Measurements from ENCODE around the gene C18orf63. TPM values are rescaled to one million over a fixed set of nuclear protein-coding genes. Genes with fewer than 3 reads are reported as not detected.

Gene C18orf63
- total RNA-seq, 1 experiment from 2014 or later, result not detected

DNA sequence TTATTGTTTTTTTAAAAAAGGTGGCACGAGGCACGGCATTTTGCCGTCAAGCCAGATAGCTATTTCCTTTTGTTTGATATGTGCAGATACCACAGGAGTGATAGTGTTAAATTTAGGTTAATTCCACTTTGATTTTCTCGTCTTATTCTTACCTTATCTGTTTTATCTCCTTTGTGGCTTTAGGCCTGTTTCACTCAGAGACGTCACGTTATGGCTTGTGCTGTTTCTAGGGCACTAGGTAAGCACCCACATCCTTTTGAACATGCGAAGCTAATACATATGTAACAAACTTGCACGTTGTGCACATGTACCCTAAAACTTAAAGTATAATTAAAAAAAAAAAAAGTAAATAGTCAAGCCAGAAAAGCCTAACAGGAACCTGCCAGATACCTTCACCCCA, 57.8 kb downstream of the C18orf63 start:
- no peak for DNase-seq (ENCODE audit: low read depth, low spot score)
- Histone ChIP-seq H3K36me3 (ENCODE audit: control insufficient read depth in 1 of 2, insufficient read depth in 2 of 2, low read length in 2 of 2) (no peaks in the 10 kb centered on the region), H3K4me2 (ENCODE audit: low read length) (no peak overlapping the region), H4K20me1 (ENCODE audit: insufficient read depth) (no peaks in the 10 kb centered on the region), H3K4me1 (ENCODE audit: control insufficient read depth in 1 of 2, insufficient read depth in 2 of 2, low read length in 2 of 2) (no peaks in the 10 kb centered on the region), H3K27me3 (ENCODE audit: insufficient read depth, low read length) (peaks cover 25% of the 10 kb centered on the region), H3K9me2 (ENCODE audit: insufficient read depth) (no peaks in the 10 kb centered on the region), H2AFZ (ENCODE audit: low read depth, low read length, poor library complexity, severe bottlenecking) (no peak overlapping the region), H3K9me3 (ENCODE audit: control insufficient read depth in 1 of 2, insufficient read depth in 1 of 2, low read depth in 1 of 2, low read length in 2 of 2) (no peaks in the 10 kb centered on the region), H3K27ac (ENCODE audit: low read depth, low read length) (no peak overlapping the region), H3K79me2 (ENCODE audit: insufficient read depth, low read length) (no peaks in the 10 kb centered on the region), H3K4me3 (replicated peaks in 1 of 2; ENCODE audit: low read depth in 1 of 2, low read length in 2 of 2) (no peak overlapping the region), H3K9ac (ENCODE audit: low read length) (no peak overlapping the region)
- ChIA-PET RAD21 (ENCODE audit: low non-redundant PET in 1 of 2, low total read pairs in 2 of 2, uncharacterized antibody in 2 of 2, unreplicated experiment in 2 of 2) (no interaction called here), CTCF (interaction anchor here (1.4 kb wide), 1 partner anchor 20 kb away, joined by 3 read pairs; no protein-coding TSS in a partner anchor), POLR2A (no interaction called here)
- no peak for ATAC-seq
- no TSS peak for BruUV-seq (replicated peaks)
- intact Hi-C loops (cut with micrococcal nuclease), result no loop called here
- TF ChIP-seq CBX3 (IDR thresholded peaks at IDR 0.05; ENCODE audit: low read depth), result no peak
- TF ChIP-seq EGR1 (IDR thresholded peaks at IDR 0.05; ENCODE audit: low read depth), result no peak
- no peak for TF ChIP-seq SRF (IDR thresholded peaks at IDR 0.05; ENCODE audit: low read depth)
- no peak for TF ChIP-seq ELF1 (IDR thresholded peaks at IDR 0.05; ENCODE audit: borderline replicate concordance, low read depth)
- TF ChIP-seq EZH2phosphoT487 (IDR thresholded peaks at IDR 0.05; ENCODE audit: borderline replicate concordance), result no peak
- TF ChIP-seq JUND (IDR thresholded peaks at IDR 0.05), result no peak
- TF ChIP-seq EZH2 (IDR thresholded peaks at IDR 0.05), result no peak
- no peak for TF ChIP-seq RAD21 (IDR thresholded peaks at IDR 0.05; ENCODE audit: low read depth)
- TF ChIP-seq, protein P1, sequence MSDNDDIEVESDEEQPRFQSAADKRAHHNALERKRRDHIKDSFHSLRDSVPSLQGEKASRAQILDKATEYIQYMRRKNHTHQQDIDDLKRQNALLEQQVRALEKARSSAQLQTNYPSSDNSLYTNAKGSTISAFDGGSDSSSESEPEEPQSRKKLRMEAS (IDR thresholded peaks at IDR 0.05), result no peak
- TF ChIP-seq, protein P2, sequence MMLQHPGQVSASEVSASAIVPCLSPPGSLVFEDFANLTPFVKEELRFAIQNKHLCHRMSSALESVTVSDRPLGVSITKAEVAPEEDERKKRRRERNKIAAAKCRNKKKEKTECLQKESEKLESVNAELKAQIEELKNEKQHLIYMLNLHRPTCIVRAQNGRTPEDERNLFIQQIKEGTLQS (IDR thresholded peaks at IDR 0.05), result no peak
- no peak for TF ChIP-seq POLR2A (IDR thresholded peaks at IDR 0.05; ENCODE audit: borderline replicate concordance, extremely low read depth, insufficient read depth, insufficient read length)
- no peak for TF ChIP-seq YY1 (IDR thresholded peaks at IDR 0.05; ENCODE audit: extremely low read depth, insufficient replicate concordance, low read depth, low read length)
- TF ChIP-seq CEBPB (IDR thresholded peaks at IDR 0.05; ENCODE audit: low read depth), result no peak
- TF ChIP-seq SIN3A (IDR thresholded peaks at IDR 0.05; ENCODE audit: low read depth), result no peak
- TF ChIP-seq, protein P3, sequence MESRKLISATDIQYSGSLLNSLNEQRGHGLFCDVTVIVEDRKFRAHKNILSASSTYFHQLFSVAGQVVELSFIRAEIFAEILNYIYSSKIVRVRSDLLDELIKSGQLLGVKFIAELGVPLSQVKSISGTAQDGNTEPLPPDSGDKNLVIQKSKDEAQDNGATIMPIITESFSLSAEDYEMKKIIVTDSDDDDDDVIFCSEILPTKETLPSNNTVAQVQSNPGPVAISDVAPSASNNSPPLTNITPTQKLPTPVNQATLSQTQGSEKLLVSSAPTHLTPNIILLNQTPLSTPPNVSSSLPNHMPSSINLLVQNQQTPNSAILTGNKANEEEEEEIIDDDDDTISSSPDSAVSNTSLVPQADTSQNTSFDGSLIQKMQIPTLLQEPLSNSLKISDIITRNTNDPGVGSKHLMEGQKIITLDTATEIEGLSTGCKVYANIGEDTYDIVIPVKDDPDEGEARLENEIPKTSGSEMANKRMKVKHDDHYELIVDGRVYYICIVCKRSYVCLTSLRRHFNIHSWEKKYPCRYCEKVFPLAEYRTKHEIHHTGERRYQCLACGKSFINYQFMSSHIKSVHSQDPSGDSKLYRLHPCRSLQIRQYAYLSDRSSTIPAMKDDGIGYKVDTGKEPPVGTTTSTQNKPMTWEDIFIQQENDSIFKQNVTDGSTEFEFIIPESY (IDR thresholded peaks at IDR 0.05; ENCODE audit: extremely low read depth, insufficient replicate concordance, low read length), result no peak
- no peak for TF ChIP-seq POLR2AphosphoS5 (IDR thresholded peaks at IDR 0.05; ENCODE audit: low read depth, low read length)
- TF ChIP-seq FOSL1 (IDR thresholded peaks at IDR 0.05; ENCODE audit: low read depth), result no peak
- TF ChIP-seq, protein P4, sequence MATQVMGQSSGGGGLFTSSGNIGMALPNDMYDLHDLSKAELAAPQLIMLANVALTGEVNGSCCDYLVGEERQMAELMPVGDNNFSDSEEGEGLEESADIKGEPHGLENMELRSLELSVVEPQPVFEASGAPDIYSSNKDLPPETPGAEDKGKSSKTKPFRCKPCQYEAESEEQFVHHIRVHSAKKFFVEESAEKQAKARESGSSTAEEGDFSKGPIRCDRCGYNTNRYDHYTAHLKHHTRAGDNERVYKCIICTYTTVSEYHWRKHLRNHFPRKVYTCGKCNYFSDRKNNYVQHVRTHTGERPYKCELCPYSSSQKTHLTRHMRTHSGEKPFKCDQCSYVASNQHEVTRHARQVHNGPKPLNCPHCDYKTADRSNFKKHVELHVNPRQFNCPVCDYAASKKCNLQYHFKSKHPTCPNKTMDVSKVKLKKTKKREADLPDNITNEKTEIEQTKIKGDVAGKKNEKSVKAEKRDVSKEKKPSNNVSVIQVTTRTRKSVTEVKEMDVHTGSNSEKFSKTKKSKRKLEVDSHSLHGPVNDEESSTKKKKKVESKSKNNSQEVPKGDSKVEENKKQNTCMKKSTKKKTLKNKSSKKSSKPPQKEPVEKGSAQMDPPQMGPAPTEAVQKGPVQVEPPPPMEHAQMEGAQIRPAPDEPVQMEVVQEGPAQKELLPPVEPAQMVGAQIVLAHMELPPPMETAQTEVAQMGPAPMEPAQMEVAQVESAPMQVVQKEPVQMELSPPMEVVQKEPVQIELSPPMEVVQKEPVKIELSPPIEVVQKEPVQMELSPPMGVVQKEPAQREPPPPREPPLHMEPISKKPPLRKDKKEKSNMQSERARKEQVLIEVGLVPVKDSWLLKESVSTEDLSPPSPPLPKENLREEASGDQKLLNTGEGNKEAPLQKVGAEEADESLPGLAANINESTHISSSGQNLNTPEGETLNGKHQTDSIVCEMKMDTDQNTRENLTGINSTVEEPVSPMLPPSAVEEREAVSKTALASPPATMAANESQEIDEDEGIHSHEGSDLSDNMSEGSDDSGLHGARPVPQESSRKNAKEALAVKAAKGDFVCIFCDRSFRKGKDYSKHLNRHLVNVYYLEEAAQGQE (IDR thresholded peaks at IDR 0.05; ENCODE audit: low read depth), result no peak
- no peak for TF ChIP-seq TCF7L2 (IDR thresholded peaks at IDR 0.05; ENCODE audit: borderline replicate concordance, extremely low read depth, insufficient read depth, insufficient read length)
- TF ChIP-seq, protein P5, sequence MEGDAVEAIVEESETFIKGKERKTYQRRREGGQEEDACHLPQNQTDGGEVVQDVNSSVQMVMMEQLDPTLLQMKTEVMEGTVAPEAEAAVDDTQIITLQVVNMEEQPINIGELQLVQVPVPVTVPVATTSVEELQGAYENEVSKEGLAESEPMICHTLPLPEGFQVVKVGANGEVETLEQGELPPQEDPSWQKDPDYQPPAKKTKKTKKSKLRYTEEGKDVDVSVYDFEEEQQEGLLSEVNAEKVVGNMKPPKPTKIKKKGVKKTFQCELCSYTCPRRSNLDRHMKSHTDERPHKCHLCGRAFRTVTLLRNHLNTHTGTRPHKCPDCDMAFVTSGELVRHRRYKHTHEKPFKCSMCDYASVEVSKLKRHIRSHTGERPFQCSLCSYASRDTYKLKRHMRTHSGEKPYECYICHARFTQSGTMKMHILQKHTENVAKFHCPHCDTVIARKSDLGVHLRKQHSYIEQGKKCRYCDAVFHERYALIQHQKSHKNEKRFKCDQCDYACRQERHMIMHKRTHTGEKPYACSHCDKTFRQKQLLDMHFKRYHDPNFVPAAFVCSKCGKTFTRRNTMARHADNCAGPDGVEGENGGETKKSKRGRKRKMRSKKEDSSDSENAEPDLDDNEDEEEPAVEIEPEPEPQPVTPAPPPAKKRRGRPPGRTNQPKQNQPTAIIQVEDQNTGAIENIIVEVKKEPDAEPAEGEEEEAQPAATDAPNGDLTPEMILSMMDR (IDR thresholded peaks at IDR 0.05 in 2 of 3, conservative IDR thresholded peaks at IDR 0.05 in 1 of 3; ENCODE audit: borderline replicate concordance in 1 of 3, insufficient read depth in 1 of 3, low read depth in 2 of 3, low read length in 2 of 3), result no peak

Measured in HCT116 (cell line).